GM21447 (cell line): Measurements from ENCODE around the gene TSKU.
"Not testable (repeated sequence)": the region's sequence is repeated elsewhere in the genome, so short reads cannot be mapped to it uniquely, and the experiment has no call there.

ENCODE experiments used
- ATAC-seq: cut with Tn5 transposase; IDR thresholded peaks from one replicate; pipeline ENCODE4 v1.9.1; 2021; ENCODE audit not compliant: unreplicated experiment

Gene TSKU

DNA sequence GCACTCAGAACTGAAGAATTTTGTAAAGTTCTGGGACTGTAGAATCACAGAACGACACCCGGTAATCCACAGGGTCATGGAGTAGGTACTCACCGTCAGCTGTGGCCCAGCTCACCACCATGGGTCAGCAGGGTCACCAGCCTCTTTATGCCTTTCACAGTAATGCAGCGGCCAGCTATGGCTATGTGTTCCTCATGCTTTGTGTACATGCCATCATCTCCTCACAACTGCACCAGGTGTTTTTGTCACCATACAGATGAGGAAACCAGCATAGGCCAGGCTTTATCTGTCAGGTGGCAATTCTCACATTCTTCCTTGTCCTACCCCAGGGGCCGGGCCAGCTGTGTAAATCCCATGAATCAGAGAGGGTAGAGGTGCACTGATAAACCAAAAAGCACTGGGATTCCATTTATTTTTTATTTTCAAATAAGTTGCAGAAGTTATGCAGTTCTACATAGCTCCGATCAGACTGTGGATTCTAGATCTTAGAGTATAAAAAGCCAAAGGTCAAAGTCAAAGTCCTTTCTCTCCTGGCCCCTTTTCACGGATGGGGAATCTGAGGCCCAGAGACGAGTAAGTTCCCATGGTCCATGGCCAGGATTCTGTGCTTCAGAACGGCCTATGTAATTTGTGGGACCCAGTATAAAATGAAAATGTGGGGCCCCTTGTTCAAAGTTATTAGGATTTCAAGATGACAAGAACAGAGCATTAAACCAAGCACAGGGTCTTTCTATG lies 17.5 kb downstream of the TSKU start:
- no peak for ATAC-seq

DNA sequence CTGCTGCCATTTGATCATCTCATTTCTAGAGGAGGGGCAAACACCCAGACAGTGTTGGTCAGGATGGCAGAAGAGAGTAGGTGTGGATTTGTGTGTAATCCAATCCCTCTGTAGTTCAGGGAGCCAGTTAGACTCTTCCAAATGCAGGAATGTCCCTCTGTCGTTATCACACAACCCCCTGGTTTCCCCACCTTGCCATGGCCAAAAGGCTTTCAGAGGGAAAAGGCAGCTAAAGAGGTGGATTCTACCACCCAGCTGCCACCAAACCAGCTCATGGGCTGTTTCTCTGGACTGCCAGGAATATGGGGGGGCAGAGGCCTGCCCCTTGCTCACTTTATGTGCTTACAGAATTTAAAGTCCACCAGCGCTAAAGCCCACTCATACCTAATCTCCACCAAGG lies 18.1 kb downstream of the TSKU start:
- no peak for ATAC-seq

DNA sequence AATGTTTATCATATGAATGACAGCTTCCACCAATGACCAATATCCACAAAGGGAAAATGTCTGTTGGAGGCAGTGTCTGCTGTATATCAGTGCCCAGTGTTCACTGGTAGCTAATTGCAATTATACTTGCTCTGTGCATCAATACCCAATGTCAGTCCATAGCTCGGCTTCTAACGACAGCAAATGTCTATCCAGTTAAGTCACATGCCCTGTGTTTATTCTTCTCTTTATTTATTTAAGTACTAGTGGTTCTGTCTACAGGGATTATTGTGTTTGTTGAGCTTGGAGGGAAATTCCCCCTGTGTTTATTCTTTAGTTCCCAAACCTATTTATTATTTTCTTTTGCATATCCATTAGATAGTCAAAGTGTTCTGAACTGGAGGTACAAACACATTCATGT lies 18.6 kb downstream of the TSKU start:
- no peak for ATAC-seq

DNA sequence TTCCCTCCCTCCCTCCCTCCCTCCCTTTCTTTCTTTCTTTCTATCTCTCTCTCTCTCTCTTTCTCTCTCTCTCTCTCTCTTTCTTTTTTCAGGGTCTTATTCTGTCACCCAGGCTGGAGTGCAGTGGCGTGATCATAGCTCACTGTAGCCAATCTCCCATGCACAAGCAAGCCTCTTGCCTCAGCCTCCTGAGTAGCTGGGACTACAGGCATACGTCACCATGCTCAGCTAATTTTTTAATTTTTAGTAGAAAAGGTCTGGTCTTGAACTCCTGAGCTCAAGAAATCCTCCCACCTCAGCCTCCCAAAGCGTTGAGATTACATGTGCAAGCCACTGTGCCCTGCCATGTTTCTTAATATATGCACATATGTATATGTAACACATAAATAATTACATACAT lies 19.0 kb downstream of the TSKU start:
- ATAC-seq = no peak

- ATAC-seq = no peak
Measured at GRCh38 chr11:76802621-76803020, 19.5 kb downstream of the TSKU start.

GRCh38 chr11:76803023-76803422 lies 19.9 kb downstream of the TSKU start:
- no peak for ATAC-seq

- no peak for ATAC-seq
Measured at GRCh38 chr11:76803811-76804600, 20.9 kb downstream of the TSKU start.

DNA sequence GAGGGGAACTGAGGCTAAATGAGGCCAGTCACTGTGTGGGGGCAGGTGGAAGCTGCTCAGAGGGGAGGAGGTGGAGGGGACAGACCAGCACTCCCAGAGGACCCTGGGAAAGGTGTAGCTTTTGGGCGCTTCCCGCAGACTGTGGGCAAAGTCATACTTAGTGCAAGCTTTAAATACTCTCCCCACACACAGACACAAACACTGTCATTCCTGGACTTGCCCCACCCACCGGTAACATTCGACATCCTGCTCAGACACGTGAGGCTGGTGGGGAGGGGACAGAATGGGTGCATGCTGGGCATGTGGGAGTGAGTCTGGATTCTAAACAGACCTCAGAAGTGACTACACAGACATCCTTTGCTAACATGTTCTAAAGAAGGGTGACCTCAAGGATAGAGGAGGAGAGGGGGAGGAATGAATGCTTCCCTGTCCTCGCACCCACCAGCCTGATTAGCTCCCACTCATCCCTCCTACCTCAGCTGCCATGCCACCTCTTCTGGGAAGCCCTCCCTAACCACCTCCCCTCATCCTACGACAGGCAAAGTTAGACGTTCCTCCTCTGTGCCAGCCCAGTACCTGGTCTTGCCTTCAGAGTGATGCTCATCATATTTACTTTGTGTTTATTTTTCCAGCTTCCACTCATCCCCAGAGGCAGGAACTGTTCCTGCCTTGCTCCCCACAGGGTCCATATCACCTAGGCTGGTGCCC lies 22.2 kb downstream of the TSKU start:
- ATAC-seq = no peak

- no peak for ATAC-seq
Measured at GRCh38 chr11:76806131-76806530, 23.0 kb downstream of the TSKU start.

- no peak for ATAC-seq
Measured at GRCh38 chr11:76806608-76807205, 23.6 kb downstream of the TSKU start.

- ATAC-seq = peak; percentile 57
Measured at GRCh38 chr11:76807206-76807875, 24.2 kb downstream of the TSKU start.

DNA sequence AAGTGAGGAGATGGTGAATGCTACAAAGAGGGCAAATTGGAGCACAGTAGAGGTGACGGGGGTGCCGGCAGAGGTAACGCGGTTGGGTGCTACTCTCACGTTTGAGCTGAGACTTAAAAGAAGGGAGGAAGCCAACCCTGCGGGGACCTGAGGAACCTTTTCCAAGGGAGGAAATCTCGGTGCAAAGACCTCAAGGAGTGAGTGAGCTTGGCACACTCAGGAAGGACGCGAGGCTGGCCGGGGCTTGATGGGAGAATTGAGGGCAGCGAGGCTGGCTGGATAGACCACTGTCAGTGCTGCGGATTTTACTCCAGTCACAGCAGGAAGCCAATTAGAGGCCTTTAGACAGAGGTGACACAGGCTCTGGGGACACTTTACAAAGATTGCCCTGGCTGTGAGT lies 25.0 kb downstream of the TSKU start:
- ATAC-seq = no peak

DNA sequence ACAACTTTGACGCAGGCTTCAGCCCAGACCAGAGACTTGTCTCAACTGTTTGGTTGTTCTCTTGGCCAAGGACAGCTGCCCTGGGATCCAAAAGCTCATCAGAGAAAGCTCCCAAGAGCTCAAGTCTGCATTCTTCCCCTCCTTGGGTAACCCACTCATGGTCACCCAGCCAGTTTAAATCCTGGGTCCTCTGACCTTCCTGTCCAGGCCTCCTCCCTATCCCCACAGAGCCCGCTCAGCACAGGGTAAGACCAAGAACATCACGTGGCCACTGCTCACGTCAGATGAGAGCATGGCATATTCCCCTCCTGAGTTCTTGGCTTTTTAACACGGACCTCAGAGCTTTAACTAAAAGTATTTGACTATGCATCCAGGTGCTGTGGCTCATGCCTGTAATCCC lies 25.8 kb downstream of the TSKU start:
- ATAC-seq = no peak

- no peak for ATAC-seq
Measured at GRCh38 chr11:76810151-76810853, 27.1 kb downstream of the TSKU start.

GRCh38 chr11:76811259-76811658 lies 28.1 kb downstream of the TSKU start:
- no peak for ATAC-seq

DNA sequence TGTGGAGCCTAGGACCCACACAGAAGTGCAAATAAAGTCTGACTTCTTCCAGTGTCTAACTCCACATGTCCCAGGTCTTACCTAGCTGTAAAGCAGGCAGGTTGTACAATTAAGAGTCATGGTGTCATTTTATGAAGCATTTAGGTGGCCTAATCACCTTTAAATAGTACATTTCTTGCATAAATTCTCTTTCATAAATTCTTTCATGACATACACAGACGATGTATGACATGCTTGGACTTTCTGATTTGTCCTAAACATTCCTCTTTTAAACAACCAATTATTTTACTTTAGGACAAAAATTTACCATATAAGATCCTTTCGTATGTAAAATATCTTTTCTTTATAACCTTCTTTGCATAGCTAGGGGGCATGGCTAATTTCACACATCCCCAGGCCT lies 31.3 kb downstream of the TSKU start:
- ATAC-seq = no peak

- not testable (repeated sequence) for ATAC-seq
Measured at GRCh38 chr11:76815678-76816077, 32.5 kb downstream of the TSKU start.

GRCh38 chr11:76820184-76820566 lies 37.0 kb downstream of the TSKU start:
- no peak for ATAC-seq

- not testable (repeated sequence) for ATAC-seq
Measured at GRCh38 chr11:76821396-76821795, 38.2 kb downstream of the TSKU start.

- no peak for ATAC-seq
Measured at GRCh38 chr11:76822406-76822805, 39.2 kb downstream of the TSKU start.
